ENCODE measurements around the gene PLPP4.

Gene PLPP4

GRCh38 chr10:120433141-120433540, 23.9 kb upstream of the PLPP4 start:
- H3K4me3 ChIP-seq (ENCODE audit: low read depth in 1 of 2, low read length in 2 of 2), result no peak overlapping the region
- no peaks in the 10 kb centered on the region for H4K20me1 ChIP-seq (ENCODE audit: insufficient read depth, low read length)
- no peaks in the 10 kb centered on the region for H3K9me3 ChIP-seq (ENCODE audit: insufficient read depth, low read length, severe bottlenecking)
- no peak overlapping the region for H3K4me2 ChIP-seq (ENCODE audit: insufficient read depth, low read length)
- ATAC-seq (ENCODE audit: insufficient read depth, low read depth) (no peak), DNase-seq (no peak)
- H3K79me2 ChIP-seq (ENCODE audit: insufficient read depth, low read length), result no peaks in the 10 kb centered on the region
- H3K9ac ChIP-seq (ENCODE audit: low read depth, low read length), result no peak overlapping the region
- H2AFZ ChIP-seq (ENCODE audit: low read depth, low read length), result no peak overlapping the region
- H3K27ac ChIP-seq (ENCODE audit: low read length), result no peak overlapping the region
- peaks cover 22% of the 10 kb centered on the region for H3K27me3 ChIP-seq (ENCODE audit: insufficient read depth, low read length, poor library complexity)
- no peaks in the 10 kb centered on the region for H3K36me3 ChIP-seq (ENCODE audit: insufficient read depth, low read length)
- no peaks in the 10 kb centered on the region for H3K4me1 ChIP-seq (ENCODE audit: insufficient read depth, low read length)
- no peak for TF ChIP-seq CTCF (IDR thresholded peaks at IDR 0.05; ENCODE audit: borderline replicate concordance, extremely low read depth, low read length, poor library complexity, severe bottlenecking)
- TF ChIP-seq EZH2 (IDR thresholded peaks at IDR 0.05; ENCODE audit: borderline replicate concordance, low read depth, low read length, severe bottlenecking), result no peak

- Histone ChIP-seq H3K9ac (ENCODE audit: low read depth, low read length) (no peak overlapping the region), H3K27me3 (ENCODE audit: insufficient read depth, low read length, poor library complexity) (peaks cover 16% of the 10 kb centered on the region), H3K79me2 (ENCODE audit: insufficient read depth, low read length) (no peaks in the 10 kb centered on the region), H3K9me3 (ENCODE audit: insufficient read depth, low read length, severe bottlenecking) (no peaks in the 10 kb centered on the region), H2AFZ (ENCODE audit: low read depth, low read length) (no peak overlapping the region), H3K4me3 (ENCODE audit: low read depth in 1 of 2, low read length in 2 of 2) (no peak overlapping the region), H4K20me1 (ENCODE audit: insufficient read depth, low read length) (no peaks in the 10 kb centered on the region), H3K27ac (ENCODE audit: low read length) (no peak overlapping the region), H3K4me2 (ENCODE audit: insufficient read depth, low read length) (no peak overlapping the region), H3K36me3 (ENCODE audit: insufficient read depth, low read length) (no peaks in the 10 kb centered on the region), H3K4me1 (ENCODE audit: insufficient read depth, low read length) (no peaks in the 10 kb centered on the region)
- ATAC-seq (ENCODE audit: insufficient read depth, low read depth) (no peak), DNase-seq (no peak)
- no peak for TF ChIP-seq EZH2 (IDR thresholded peaks at IDR 0.05; ENCODE audit: borderline replicate concordance, low read depth, low read length, severe bottlenecking)
- no peak for TF ChIP-seq CTCF (IDR thresholded peaks at IDR 0.05; ENCODE audit: borderline replicate concordance, extremely low read depth, low read length, poor library complexity, severe bottlenecking)
Measured at GRCh38 chr10:120436439-120437112, 20.5 kb upstream of the PLPP4 start.

- no peak overlapping the region for H3K27ac ChIP-seq (ENCODE audit: low read length)
- TF ChIP-seq EZH2 (IDR thresholded peaks at IDR 0.05; ENCODE audit: borderline replicate concordance, low read depth, low read length, severe bottlenecking) (no peak), CTCF (IDR thresholded peaks at IDR 0.05; ENCODE audit: borderline replicate concordance, extremely low read depth, low read length, poor library complexity, severe bottlenecking) (no peak)
- no peaks in the 10 kb centered on the region for H4K20me1 ChIP-seq (ENCODE audit: insufficient read depth, low read length)
- H3K4me2 ChIP-seq (ENCODE audit: insufficient read depth, low read length), result no peak overlapping the region
- no peaks in the 10 kb centered on the region for H3K79me2 ChIP-seq (ENCODE audit: insufficient read depth, low read length)
- no peak for DNase-seq
- no peaks in the 10 kb centered on the region for H3K4me1 ChIP-seq (ENCODE audit: insufficient read depth, low read length)
- no peaks in the 10 kb centered on the region for H3K36me3 ChIP-seq (ENCODE audit: insufficient read depth, low read length)
- no peak overlapping the region for H2AFZ ChIP-seq (ENCODE audit: low read depth, low read length)
- no peak overlapping the region for H3K9ac ChIP-seq (ENCODE audit: low read depth, low read length)
- H3K27me3 ChIP-seq (ENCODE audit: insufficient read depth, low read length, poor library complexity), result peaks cover 7% of the 10 kb centered on the region
- no peak overlapping the region for H3K4me3 ChIP-seq (ENCODE audit: low read depth in 1 of 2, low read length in 2 of 2)
- H3K9me3 ChIP-seq (ENCODE audit: insufficient read depth, low read length, severe bottlenecking), result no peaks in the 10 kb centered on the region
- ATAC-seq (ENCODE audit: insufficient read depth, low read depth), result no peak
Measured at GRCh38 chr10:120437541-120437940, 19.5 kb upstream of the PLPP4 start.

All from DND-41 (cell line).